AG10803 (cell line): ENCODE data around the gene MKRN3.
"Not testable (repeated sequence)": the region's sequence is repeated elsewhere in the genome, so short reads cannot be mapped to it uniquely, and the experiment has no call there.

Source experiments
- DNase-seq: peaks from one replicate; pipeline ENCODE4 v3.0.0; 2010; ENCODE audit warnings: low read depth
- H3K4me3 ChIP-seq: 2 replicates; pipeline ENCODE4 v1.5.1; 2011; ENCODE audit warnings: mild to moderate bottlenecking, low read length, control low read depth
- TF ChIP-seq, protein P1 (sequence below): conservative IDR thresholded peaks from 2 replicates; pipeline ENCODE4 v1.5.1; 2011; ENCODE audit warnings: mild to moderate bottlenecking, low read length, control low read depth, inconsistent platforms

Gene MKRN3

DNA sequence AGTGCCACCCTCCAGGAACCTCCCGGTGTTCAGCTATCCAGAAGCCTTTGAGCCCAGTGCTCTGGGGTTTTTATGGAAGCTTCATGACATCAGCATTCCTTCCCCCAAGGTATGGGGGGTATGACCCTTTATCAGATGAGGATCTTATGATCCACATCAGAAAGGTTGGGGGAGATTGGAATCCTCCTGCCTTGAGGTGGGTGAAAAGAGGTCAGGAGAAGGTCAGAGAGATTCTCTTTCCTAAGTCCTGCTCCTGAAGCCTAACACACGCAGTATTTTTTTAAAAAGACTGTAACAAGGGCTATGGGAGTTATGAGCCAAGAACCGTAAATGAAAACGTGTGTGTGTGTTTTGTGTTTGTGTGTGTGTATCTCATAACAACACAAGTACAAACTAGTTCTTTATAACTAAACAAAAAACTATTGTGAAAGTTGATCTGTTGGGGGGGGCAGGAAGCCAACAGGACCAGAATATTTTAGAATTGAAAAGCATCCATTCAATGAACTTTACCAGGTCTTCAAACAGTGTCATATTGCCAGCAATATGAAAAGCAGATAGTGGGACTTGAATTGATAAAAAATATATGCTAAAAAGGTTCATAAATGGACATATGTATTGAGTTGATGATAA, 13.2 kb downstream of the MKRN3 start:
- no peak overlapping the region for H3K4me3 ChIP-seq
- TF ChIP-seq, protein P1, sequence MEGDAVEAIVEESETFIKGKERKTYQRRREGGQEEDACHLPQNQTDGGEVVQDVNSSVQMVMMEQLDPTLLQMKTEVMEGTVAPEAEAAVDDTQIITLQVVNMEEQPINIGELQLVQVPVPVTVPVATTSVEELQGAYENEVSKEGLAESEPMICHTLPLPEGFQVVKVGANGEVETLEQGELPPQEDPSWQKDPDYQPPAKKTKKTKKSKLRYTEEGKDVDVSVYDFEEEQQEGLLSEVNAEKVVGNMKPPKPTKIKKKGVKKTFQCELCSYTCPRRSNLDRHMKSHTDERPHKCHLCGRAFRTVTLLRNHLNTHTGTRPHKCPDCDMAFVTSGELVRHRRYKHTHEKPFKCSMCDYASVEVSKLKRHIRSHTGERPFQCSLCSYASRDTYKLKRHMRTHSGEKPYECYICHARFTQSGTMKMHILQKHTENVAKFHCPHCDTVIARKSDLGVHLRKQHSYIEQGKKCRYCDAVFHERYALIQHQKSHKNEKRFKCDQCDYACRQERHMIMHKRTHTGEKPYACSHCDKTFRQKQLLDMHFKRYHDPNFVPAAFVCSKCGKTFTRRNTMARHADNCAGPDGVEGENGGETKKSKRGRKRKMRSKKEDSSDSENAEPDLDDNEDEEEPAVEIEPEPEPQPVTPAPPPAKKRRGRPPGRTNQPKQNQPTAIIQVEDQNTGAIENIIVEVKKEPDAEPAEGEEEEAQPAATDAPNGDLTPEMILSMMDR: no peak
- DNase-seq: no peak

DNA sequence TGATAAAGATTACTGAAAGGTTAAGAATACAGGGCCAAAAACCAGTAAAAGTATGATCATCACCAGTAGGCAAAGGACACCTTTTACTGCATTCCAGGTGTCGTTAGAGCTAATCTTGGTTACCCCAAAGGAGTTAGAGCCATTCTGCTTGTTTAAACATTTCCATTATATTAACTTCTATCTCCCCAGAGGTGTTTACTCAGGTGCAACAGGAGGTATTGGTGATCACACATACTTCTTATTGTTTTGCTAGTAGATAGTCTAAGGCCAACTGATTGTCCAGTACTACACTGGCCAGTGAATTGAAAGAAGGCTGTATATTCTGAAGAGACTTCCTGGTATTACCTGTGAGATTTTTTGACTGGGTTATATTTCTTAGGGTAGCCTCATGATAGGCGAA, 22.8 kb downstream of the MKRN3 start:
- no peak for DNase-seq
- TF ChIP-seq, protein P1: no peak
- no peak overlapping the region for H3K4me3 ChIP-seq

DNA sequence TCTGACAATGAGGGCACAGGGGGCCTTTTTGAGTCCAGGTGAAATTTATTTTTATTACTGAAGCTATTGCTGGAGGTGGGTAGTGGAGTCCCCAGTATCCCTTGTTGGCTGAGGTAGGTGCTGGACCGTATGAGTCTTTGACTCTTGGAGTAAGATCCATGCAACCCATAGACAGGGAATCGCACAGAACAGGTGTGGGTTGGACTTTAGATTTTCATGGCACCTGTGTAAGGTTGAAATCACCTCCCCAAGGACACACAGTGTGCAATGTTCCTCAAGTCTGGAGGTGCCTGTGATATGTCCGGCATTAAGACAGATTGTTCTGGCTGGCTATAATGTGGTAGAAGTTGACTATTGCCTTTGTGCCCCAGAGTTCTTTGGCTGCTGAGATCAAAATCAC, 23.5 kb downstream of the MKRN3 start:
- TF ChIP-seq, protein P1: no peak
- H3K4me3 ChIP-seq: no peak overlapping the region
- DNase-seq: no peak

DNA sequence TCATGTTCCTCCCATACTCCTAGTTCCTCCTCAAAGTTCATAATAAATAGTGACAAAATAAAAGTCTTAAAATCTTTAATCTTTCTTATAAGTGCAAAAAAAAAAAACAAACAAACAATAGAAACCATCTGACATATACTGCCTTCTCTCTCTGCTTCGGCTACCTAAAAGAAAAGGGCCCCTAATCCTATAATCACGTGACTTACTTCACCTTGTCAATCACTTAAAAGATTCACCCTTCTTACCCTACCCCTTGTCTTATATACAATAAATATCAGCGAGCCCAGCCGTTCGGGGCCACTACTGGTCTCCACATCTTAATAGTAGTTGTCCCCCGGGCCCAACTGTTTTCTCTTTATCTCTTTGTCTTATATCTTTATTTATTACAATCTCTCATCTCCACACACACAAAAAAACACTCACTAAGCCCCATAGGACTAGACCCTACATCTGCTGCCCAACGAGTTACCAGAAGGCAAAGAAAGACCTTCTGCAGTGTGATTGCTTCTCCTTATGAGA, 28.8 kb downstream of the MKRN3 start:
- no peak overlapping the region for H3K4me3 ChIP-seq
- TF ChIP-seq, protein P1: no peak
- no peak for DNase-seq

DNA sequence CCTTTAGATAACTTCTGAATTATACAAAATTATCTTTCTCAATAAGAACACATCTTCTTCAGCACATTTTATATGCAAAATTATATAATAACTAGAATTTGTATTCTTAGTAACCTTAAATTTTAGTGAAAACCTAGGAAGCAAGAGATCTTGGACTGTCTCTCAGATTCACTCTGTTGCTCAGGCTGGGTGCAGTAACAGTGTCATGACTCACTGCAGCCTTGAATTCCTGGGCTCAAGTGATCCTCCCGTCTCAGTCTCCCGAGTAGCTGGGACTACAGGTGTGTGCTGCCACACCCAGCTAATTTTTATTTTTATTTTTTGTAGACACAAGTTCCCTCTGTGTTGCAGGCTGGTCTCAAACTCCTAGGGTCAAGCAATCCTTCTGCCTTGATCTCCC, 29.9 kb downstream of the MKRN3 start:
- no peak for DNase-seq
- no peak overlapping the region for H3K4me3 ChIP-seq
- TF ChIP-seq, protein P1: no peak

DNA sequence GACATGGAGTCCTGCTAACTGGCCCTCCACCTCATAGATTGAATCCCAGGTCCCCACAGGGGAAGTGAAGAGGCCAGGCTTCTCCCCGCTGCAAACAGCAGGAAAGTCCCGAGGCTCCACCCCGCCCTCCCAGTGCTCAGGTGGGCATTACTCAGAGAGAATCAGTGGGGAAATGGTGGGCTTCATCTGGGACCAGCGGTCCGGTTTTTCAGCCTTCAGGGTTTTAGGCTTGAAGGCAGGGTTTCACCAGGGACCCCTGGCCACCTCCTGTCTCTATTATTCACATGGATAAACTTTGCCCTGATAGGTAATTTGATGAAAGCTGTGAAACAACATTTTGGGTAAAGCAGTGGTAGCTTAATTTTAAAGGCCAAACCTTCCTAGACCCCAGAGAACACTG, 31.3 kb downstream of the MKRN3 start:
- no peak for DNase-seq
- TF ChIP-seq, protein P1: no peak

DNA sequence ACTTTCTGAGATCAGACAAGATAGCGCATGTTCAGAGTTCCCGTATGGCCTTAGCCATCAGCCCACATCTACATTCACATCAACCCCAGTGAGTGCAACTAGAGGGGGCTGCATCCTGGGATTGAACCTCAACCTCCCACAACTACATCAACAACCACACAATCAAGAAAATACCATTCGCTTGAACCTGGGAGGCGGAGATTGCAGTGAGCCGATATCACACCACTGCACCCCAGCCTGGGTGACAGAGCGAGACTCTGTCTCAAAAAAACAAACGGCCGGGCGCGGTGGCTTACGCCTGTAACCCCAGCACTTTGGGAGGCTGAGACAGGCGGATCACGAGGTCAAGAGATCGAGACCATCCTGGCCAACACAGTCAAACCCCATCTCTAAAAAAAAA, 31.8 kb downstream of the MKRN3 start:
- not testable (repeated sequence) for DNase-seq, H3K4me3 ChIP-seq

More for the DNA sequence above, 31.3 kb downstream of the MKRN3 start:
- H3K4me3 ChIP-seq: no peak overlapping the region

DNA sequence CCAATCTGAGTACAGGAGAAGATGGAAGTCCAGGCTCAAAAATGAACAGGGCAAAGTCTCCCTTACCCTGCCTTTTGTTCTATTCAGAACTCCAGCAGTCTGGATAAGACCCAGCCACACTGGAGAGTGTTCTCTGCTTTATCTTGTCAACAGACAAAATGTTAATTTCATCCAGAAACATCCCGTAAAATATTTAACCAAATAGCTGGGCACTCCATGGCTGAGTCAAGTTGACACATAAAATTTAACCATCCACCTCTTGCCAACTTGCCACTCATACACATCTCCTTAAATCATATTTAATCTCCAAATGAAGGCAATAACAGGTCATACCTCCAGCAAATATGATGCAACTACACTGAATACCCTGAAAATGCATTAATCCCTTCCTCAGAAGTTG, 33.6 kb downstream of the MKRN3 start:
- no peak for DNase-seq
- no peak overlapping the region for H3K4me3 ChIP-seq
- TF ChIP-seq, protein P1: no peak
